CD8-positive, alpha-beta memory T cell (primary cell): ENCODE results near the gene TAGAP. TPM values are rescaled to one million over a fixed set of nuclear protein-coding genes. Genes with fewer than 3 reads are reported as not detected.
A peak's percentile ranks its signal among the peaks of the same experiment; 100 is the strongest.
"Not testable (repeated sequence)": the region's sequence is repeated elsewhere in the genome, so short reads cannot be mapped to it uniquely, and the experiment has no call there.

Source experiments
- CTCF ChIA-PET: fragments of 350-600 bp; sonication (Branson Sonifier 250); formaldehyde crosslinking; loops from one replicate; lab custom pipeline; 2021; ENCODE audit warnings: antibody characterized with exemption; lab: Charles Lee
- POLR2A ChIA-PET: fragments of 350-600 bp; sonication (Branson Sonifier 250); formaldehyde crosslinking; loops from one replicate; lab custom pipeline; 2021; ENCODE audit warnings: antibody characterized with exemption; lab: Charles Lee
- DNase-seq, 5 donors: peaks; one replicate each; pipeline versions ENCODE4 v3.0.0 to v3.0.0-alpha.2; 2020 to 2022; ENCODE audit warnings: mixed read lengths in 1 of 5
- H3K27ac ChIP-seq: one replicate; pipeline ENCODE4 v1.7.0; 2013; ENCODE audit warnings: low read depth, mild to moderate bottlenecking, low read length, moderate library complexity
- H3K27me3 ChIP-seq: 2 replicates; pipeline ENCODE4 v1.7.0; 2013; ENCODE audit warnings: low read length, mild to moderate bottlenecking; ENCODE audit not compliant: insufficient read depth, poor library complexity, severe bottlenecking
- H3K36me3 ChIP-seq: 2 replicates; pipeline ENCODE4 v1.7.0; 2013; ENCODE audit warnings: mild to moderate bottlenecking, low read length, moderate library complexity; ENCODE audit not compliant: insufficient read depth
- H3K4me1 ChIP-seq: 2 replicates; pipeline ENCODE4 v1.7.0; 2013; ENCODE audit warnings: mild to moderate bottlenecking, low read length, moderate library complexity; ENCODE audit not compliant: insufficient read depth
- H3K4me3 ChIP-seq: 2 replicates; pipeline ENCODE4 v1.7.0; 2013; ENCODE audit warnings: mild to moderate bottlenecking, low read length
- H3K9me3 ChIP-seq: 2 replicates; pipeline ENCODE4 v1.7.0; 2013; ENCODE audit warnings: mild to moderate bottlenecking, low read length
- H3K27ac Mint-ChIP-seq, 8 donors: one replicate each; pipeline ENCODE4 v1.8.0; 2020 to 2021; ENCODE audit warnings: mixed read lengths in 8 of 8, mild to moderate bottlenecking in 6 of 8, inconsistent platforms in 3 of 8, moderate library complexity in 3 of 8
- H3K27me3 Mint-ChIP-seq, 2 donors: one replicate each; pipeline ENCODE4 v1.8.0; 2020 to 2021; ENCODE audit warnings: mixed read lengths in 2 of 2, mild to moderate bottlenecking in 1 of 2, moderate library complexity in 1 of 2
- H3K36me3 Mint-ChIP-seq, 3 donors: one replicate each; pipeline ENCODE4 v1.8.0; 2020 to 2021; ENCODE audit warnings: mixed read lengths in 3 of 3, inconsistent platforms in 1 of 3, mild to moderate bottlenecking in 1 of 3
- H3K4me1 Mint-ChIP-seq, 3 donors: one replicate each; pipeline ENCODE4 v1.8.0; 2020 to 2021; ENCODE audit warnings: mixed read lengths in 3 of 3, inconsistent platforms in 1 of 3, mild to moderate bottlenecking in 1 of 3
- H3K4me3 Mint-ChIP-seq, 7 donors: one replicate each; pipeline ENCODE4 v1.8.0; 2020 to 2021; ENCODE audit warnings: mixed read lengths in 7 of 7, mild to moderate bottlenecking in 6 of 7, moderate library complexity in 4 of 7, inconsistent platforms in 2 of 7
- H3K9me3 Mint-ChIP-seq, 5 donors: one replicate each; pipeline ENCODE4 v1.8.0; 2020 to 2022; ENCODE audit warnings: mixed read lengths in 5 of 5, mild to moderate bottlenecking in 3 of 5, moderate library complexity in 2 of 5, inconsistent platforms in 1 of 5
- polyA plus RNA-seq: library from polyadenylated mRNA; unstranded; fragments of 300-500 nt; fragmentation: Illumina TruSeq; gene quantifications from one replicate; pipeline ENCODE4 v1.2.3, GENCODE V29; 2021
- total RNA-seq, 2 experiments: library from RNA; stranded (reverse); gene quantifications; one replicate each; pipeline ENCODE4 v1.2.3, GENCODE V29; 2021

TAGAP gene
- total and polyA plus RNA-seq, 3 experiments from 2014 or later: 140 to 193 (median 145) TPM

DNA sequence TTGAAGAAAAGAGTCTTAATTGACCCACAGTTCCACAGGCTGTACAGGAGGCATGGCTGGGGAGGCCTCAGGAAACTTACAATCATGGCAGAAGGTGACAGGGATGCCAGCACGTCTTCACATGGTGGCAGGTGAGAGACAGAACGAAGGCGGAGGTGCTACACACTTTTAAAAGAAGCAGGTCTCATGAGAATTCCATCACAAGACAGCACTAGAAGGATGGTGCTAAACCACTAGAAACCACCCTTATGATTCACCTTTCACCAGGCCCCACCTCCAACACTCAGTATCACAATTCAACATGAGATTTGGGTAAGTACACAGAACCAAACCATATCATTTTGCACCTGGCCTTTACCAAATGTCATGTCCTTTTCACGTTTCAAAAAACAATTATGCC lies 20.9 kb downstream of the TAGAP start:
- no peak overlapping the region for H3K27ac ChIP-seq
- ChIA-PET POLR2A (no interaction called here), CTCF (interaction anchor here (1.2 to 3.4 kb wide), 3 partner anchors 15 to 111 kb away, joined by 4 to 11 read pairs (median 9); no protein-coding TSS in a partner anchor)
- DNase-seq: no peak
- H3K36me3 ChIP-seq: no peaks in the 10 kb centered on the region
- Mint-ChIP-seq H3K4me3 (no peak overlapping the region), H3K27ac (peak overlapping the region; percentile 51 to 94 (median 70)), H3K36me3 (peaks cover 9 to 51% (median 20%) of the 10 kb centered on the region in 3 donors), H3K27me3 (no peaks in the 10 kb centered on the region), H3K4me1 (peaks cover 13 to 19% (median 14%) of the 10 kb centered on the region in 3 donors), H3K9me3 (peaks cover 21 to 36% (median 28%) of the 10 kb centered on the region in 5 donors)
- no peaks in the 10 kb centered on the region for H3K9me3 ChIP-seq
- H3K27me3 ChIP-seq: no peaks in the 10 kb centered on the region
- H3K4me3 ChIP-seq: no peak overlapping the region
- peaks cover 2% of the 10 kb centered on the region for H3K4me1 ChIP-seq

DNA sequence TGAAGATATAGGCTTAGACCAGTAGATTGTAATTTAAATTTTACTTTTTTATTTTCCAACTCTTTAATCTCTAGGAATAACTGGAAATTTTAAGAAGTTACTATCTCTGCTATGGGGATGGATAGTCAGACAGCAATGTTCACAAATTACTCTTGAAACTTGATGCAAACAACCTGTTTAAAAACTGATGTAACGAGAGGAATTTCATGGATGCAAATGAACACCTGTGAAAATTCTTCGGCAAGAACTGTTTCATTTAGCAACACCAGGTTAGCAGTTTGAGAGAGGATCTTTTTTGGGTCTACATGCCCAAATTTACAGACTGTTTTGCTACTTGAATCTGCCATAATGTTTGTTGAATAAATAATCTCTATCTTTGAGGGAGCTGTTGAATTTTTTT lies 24.8 kb downstream of the TAGAP start:
- Mint-ChIP-seq H3K9me3 (peaks cover 14 to 20% (median 17%) of the 10 kb centered on the region in 5 donors), H3K4me1 (peaks cover 35 to 52% (median 42%) of the 10 kb centered on the region in 3 donors), H3K27ac (peak overlapping the region in 1 of 8 donors; percentile 17), H3K36me3 (peaks cover 2 to 31% (median 11%) of the 10 kb centered on the region in 3 donors), H3K4me3 (no peak overlapping the region), H3K27me3 (no peaks in the 10 kb centered on the region)
- no peaks in the 10 kb centered on the region for H3K27me3 ChIP-seq
- H3K4me3 ChIP-seq: no peak overlapping the region
- POLR2A ChIA-PET: interaction anchor here (1.8 kb wide), 1 partner anchor 11 kb away, joined by 6 read pairs; no protein-coding TSS in a partner anchor
- peaks cover 29% of the 10 kb centered on the region for H3K4me1 ChIP-seq
- no peaks in the 10 kb centered on the region for H3K9me3 ChIP-seq
- no peak for DNase-seq
- no peak overlapping the region for H3K27ac ChIP-seq
- CTCF ChIA-PET: interaction anchor here (1.0 to 19.2 kb wide), 4 partner anchors 11 to 115 kb away, joined by 3 to 248 read pairs (median 25); no protein-coding TSS in a partner anchor
- no peaks in the 10 kb centered on the region for H3K36me3 ChIP-seq

DNA sequence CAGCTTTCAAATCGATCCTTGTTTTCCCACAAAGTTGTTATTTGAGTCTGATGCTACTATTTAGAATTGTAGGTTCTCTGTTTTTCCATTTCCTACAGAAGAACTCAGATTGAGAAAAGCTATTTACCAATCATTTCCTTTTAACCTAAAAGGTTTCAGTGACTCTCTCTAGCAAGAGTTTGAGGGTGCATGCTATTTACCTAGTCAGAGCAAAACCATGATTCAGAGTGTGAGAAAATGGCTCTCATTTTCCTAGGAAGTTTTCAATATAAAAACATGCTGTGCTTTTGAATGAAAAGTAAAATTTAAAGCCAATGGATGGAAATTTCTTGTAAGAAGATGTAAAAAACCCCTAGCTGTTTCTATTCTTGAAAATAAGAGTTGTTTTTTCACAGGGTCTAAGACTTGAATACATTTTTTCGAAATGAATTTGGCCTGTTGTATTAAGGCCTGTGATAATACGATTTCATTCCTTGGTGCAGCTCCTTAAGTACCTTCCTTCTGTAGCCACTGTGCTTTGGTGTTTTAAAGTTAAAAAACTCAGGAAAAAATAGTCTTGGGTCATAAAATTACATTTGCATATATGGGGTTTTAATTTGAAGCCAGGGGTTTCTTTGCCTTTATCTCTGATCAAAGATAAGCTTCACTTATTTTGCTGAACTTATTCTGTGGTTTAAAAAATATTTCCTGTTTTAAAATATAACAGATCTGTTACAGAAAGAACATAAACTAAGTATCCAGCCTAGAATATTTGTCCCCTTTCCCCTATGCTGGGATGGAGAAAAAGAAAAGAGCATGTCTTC lies 26.8 kb downstream of the TAGAP start:
- H3K4me3 ChIP-seq: no peak overlapping the region
- no peak overlapping the region for H3K27ac ChIP-seq
- peaks cover 39% of the 10 kb centered on the region for H3K4me1 ChIP-seq
- H3K9me3 ChIP-seq: no peaks in the 10 kb centered on the region
- ChIA-PET CTCF (interaction anchor here (1.2 to 19.2 kb wide), 12 partner anchors 9 to 117 kb away, joined by 3 to 248 read pairs (median 6); no protein-coding TSS in a partner anchor), POLR2A (interaction anchor here (0.8 to 2.3 kb wide), 5 partner anchors 9 to 46 kb away, joined by 3 to 8 read pairs (median 6); partner anchors contain the start of gene TAGAP)
- no peak for DNase-seq
- H3K9me3 Mint-ChIP-seq: peaks cover 0 to 3% (median 0%) of the 10 kb centered on the region in 5 donors
- H3K36me3 Mint-ChIP-seq: peaks cover 0 to 11% (median 1%) of the 10 kb centered on the region in 3 donors
- no peaks in the 10 kb centered on the region for H3K27me3 Mint-ChIP-seq
- no peaks in the 10 kb centered on the region for H3K27me3 ChIP-seq
- H3K4me3 Mint-ChIP-seq: peak overlapping the region in 6 of 7 donors; percentile 20 to 69 (median 38)
- H3K27ac Mint-ChIP-seq: peak overlapping the region; percentile 23 to 91 (median 70)
- H3K4me1 Mint-ChIP-seq: peaks cover 48 to 67% (median 58%) of the 10 kb centered on the region in 3 donors
- H3K36me3 ChIP-seq: no peaks in the 10 kb centered on the region

DNA sequence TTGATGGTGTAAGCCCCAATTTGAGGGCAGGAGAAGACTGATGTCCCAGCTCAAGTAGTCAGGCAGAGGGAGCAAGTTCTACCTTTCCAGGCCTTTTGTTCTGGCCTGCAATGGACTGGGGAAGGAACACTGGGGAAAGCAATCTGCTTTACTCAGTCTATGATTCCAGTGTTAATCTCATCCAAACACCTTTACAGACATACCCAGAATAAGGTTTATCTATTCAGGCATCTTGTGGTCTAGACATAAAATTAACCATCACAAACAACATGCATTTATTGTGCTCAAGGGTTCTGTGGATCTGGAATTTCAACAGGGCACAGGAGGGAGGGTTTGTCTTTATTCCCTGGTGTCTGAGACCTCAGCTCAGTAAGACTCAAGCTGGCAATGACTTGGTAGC lies 30.4 kb downstream of the TAGAP start:
- peaks cover 0 to 7% (median 0%) of the 10 kb centered on the region in 3 donors for H3K36me3 Mint-ChIP-seq
- H3K4me3 Mint-ChIP-seq: no peak overlapping the region
- no peaks in the 10 kb centered on the region for H3K27me3 ChIP-seq
- no peaks in the 10 kb centered on the region for H3K9me3 Mint-ChIP-seq
- POLR2A ChIA-PET: interaction anchor here (1.0 kb wide), 1 partner anchor 19 kb away, joined by 3 read pairs; no protein-coding TSS in a partner anchor
- H3K27me3 Mint-ChIP-seq: no peaks in the 10 kb centered on the region
- no peaks in the 10 kb centered on the region for H3K9me3 ChIP-seq
- H3K36me3 ChIP-seq: no peaks in the 10 kb centered on the region
- no peak overlapping the region for H3K4me3 ChIP-seq
- peaks cover 45% of the 10 kb centered on the region for H3K4me1 ChIP-seq
- H3K27ac ChIP-seq: no peak overlapping the region
- CTCF ChIA-PET: interaction anchor here (0.8 to 19.2 kb wide), 4 partner anchors 28 to 120 kb away, joined by 3 to 248 read pairs (median 52); partner anchors contain the start of gene TAGAP
- H3K4me1 Mint-ChIP-seq: peaks cover 67 to 84% (median 84%) of the 10 kb centered on the region in 3 donors
- peak overlapping the region; percentile 11 to 65 (median 40) for H3K27ac Mint-ChIP-seq
- no peak for DNase-seq

DNA sequence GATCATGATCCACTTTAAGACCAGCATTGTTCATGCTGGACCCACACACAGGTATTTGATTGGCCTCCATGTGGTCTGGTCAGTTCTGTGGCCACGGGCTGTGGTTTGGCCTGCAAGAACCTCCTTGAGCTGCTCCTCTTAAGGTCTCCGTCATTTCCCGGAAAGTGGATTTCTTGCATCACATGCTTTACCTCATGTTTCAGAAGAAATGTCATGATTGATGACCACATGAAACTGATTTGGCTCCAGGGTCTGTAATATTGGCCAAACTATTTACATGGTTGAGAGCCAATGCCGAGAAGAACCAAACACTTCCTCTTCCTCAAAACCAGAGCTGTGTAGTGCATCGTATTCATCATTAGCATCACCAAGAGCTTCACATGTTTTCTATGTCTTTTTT lies 31.6 kb downstream of the TAGAP start:
- H3K9me3 ChIP-seq: no peaks in the 10 kb centered on the region
- peaks cover 46% of the 10 kb centered on the region for H3K4me1 ChIP-seq
- no peak for DNase-seq
- no peaks in the 10 kb centered on the region for H3K27me3 ChIP-seq
- Mint-ChIP-seq H3K36me3 (peaks cover 0 to 7% (median 0%) of the 10 kb centered on the region in 3 donors), H3K27ac (peak overlapping the region in 3 of 8 donors; percentile 17 to 79 (median 50)), H3K4me3 (peak overlapping the region in 2 of 7 donors; percentile 36 to 41), H3K4me1 (peaks cover 62 to 84% (median 84%) of the 10 kb centered on the region in 3 donors), H3K27me3 (no peaks in the 10 kb centered on the region), H3K9me3 (no peaks in the 10 kb centered on the region)
- ChIA-PET POLR2A (interaction anchor here (0.6 kb wide), 2 partner anchors 32 to 273 kb away, joined by 3 to 4 read pairs; partner anchors contain the start of gene TAGAP), CTCF (interaction anchor here (1.1 to 19.2 kb wide), 7 partner anchors 10 to 122 kb away, joined by 3 to 248 read pairs (median 5); partner anchors contain the start of genes RSPH3 and TAGAP)
- H3K27ac ChIP-seq: no peak overlapping the region
- no peaks in the 10 kb centered on the region for H3K36me3 ChIP-seq
- no peak overlapping the region for H3K4me3 ChIP-seq

DNA sequence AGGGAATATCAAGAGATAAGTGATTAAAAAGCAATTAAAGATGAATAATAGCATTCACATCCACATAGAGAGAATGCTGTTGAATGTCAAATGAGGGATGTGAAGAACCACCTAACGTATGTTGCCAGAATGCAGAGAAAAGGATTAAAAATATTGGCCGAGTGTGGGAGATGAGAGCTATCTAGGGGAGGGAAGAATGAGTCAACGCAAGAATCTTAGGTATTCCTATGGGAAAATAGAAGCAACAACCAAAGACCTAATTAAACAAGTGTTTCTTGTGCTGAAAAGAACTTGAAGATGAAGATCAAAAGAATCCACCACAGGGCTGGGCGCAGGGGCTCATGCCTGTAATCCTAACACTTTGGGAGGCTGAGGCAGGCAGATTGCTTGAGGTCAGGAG lies 32.6 kb downstream of the TAGAP start:
- ChIA-PET CTCF (interaction anchor here (1.2 to 19.2 kb wide), 6 partner anchors 9 to 119 kb away, joined by 3 to 261 read pairs (median 52); partner anchors contain the start of genes RSPH3 and TAGAP), POLR2A (interaction anchor here (0.6 kb wide), 1 partner anchor 94 kb away, joined by 3 read pairs; no protein-coding TSS in a partner anchor)
- Histone ChIP-seq H3K4me3 (no peak overlapping the region), H3K9me3 (no peaks in the 10 kb centered on the region), H3K4me1 (peaks cover 36% of the 10 kb centered on the region), H3K36me3 (no peaks in the 10 kb centered on the region), H3K27ac (no peak overlapping the region), H3K27me3 (no peaks in the 10 kb centered on the region)
- Mint-ChIP-seq H3K9me3 (no peaks in the 10 kb centered on the region), H3K36me3 (peaks cover 0 to 7% (median 0%) of the 10 kb centered on the region in 3 donors), H3K4me3 (no peak overlapping the region), H3K27me3 (no peaks in the 10 kb centered on the region), H3K27ac (peak overlapping the region in 5 of 8 donors; percentile 4 to 65 (median 61)), H3K4me1 (peaks cover 52 to 79% (median 74%) of the 10 kb centered on the region in 3 donors)
- DNase-seq: no peak

DNA sequence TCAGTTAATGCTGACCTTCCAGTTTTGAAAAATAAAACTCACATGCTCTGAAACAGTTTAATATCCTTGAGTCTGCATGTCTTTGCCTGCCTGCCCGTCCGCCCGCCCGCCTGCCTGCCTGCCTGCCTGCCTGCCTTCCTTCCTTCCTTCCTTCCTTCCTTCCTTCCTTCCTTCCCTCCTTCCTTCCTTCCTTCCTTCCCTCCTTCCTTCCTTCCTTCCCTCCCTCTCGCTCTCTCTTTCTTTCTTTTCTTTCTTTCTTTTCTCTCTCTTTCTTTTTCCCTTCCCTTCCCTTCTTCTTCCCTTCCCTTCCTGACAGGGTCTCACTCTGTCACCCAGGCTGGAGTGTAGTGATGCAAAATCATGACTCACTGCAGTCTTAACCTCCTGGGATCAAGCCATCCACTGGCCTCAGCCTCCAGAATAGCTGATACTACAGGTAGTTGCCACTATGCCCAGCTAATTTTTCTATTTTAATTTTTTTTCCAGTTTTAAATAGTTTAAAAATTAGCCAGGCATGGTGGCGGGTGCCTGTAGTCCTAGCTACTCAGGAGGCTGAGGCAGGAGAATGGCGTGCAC lies 34.7 kb downstream of the TAGAP start:
- not testable (repeated sequence) for H3K27me3 ChIP-seq, H3K9me3 Mint-ChIP-seq, H3K9me3 ChIP-seq, H3K27ac ChIP-seq, DNase-seq, H3K36me3 Mint-ChIP-seq, H3K36me3 ChIP-seq, H3K27me3 Mint-ChIP-seq, H3K4me3 ChIP-seq
- peaks cover 27% of the 10 kb centered on the region for H3K4me1 ChIP-seq
- ChIA-PET POLR2A (interaction anchor here (1.0 to 2.5 kb wide), 4 partner anchors 17 to 100 kb away, joined by 3 to 16 read pairs (median 8); no protein-coding TSS in a partner anchor), CTCF (interaction anchor here (0.9 to 19.2 kb wide), 10 partner anchors 9 to 121 kb away, joined by 3 to 261 read pairs (median 15); partner anchors contain the start of gene TAGAP)
- peaks cover 47 to 64% (median 63%) of the 10 kb centered on the region in 3 donors for H3K4me1 Mint-ChIP-seq
- H3K27ac Mint-ChIP-seq: peak overlapping the region in 5 of 8 donors; percentile 17 to 85 (median 70)
- H3K4me3 Mint-ChIP-seq: peak overlapping the region in 6 of 7 donors; percentile 18 to 39 (median 30)
